Body of pancreas (tissue), 4 donors: Measurements from ENCODE around the gene SBSN. TPM values are rescaled to one million over a fixed set of nuclear protein-coding genes. Genes with fewer than 3 reads are reported as not detected.
A peak's percentile ranks its signal among the peaks of the same experiment; 100 is the strongest.

Source experiments
- ATAC-seq: fragments of 150-250 bp; one replicate; pipeline ENCODE4 v1.9.1; 2016
- DNase-seq, 4 donors: peaks; one replicate each; pipeline ENCODE4 v3.0.0-alpha.2; 2019
- H3K27ac ChIP-seq, 4 donors: fragments of 200-600 bp; sonication (generic); 1 replicate in 3 of 4; 2 replicates in 1 of 4; pipeline versions ENCODE4 v1.5.1 to v1.6.1; 2016 to 2019; ENCODE audit warnings: mild to moderate bottlenecking in 1 of 4, mixed read lengths in 1 of 4, moderate library complexity in 1 of 4
- H3K27me3 ChIP-seq, 2 donors: fragments of 200-600 bp; sonication (generic); one replicate each; pipeline ENCODE4 v1.6.0; 2016; ENCODE audit warnings: mild to moderate bottlenecking in 1 of 2
- H3K36me3 ChIP-seq, 2 donors: fragments of 200-600 bp; sonication (generic); replicated peaks in 1 of 2; 2 replicates each; pipeline ENCODE4 v1.5.1; 2016; ENCODE audit warnings: low read depth in 2 of 2; ENCODE audit not compliant: insufficient read depth in 1 of 2
- H3K4me1 ChIP-seq: fragments of 200-600 bp; sonication (generic); one replicate; pipeline ENCODE4 v1.6.0; 2016
- H3K4me3 ChIP-seq, 2 donors: fragments of 200-600 bp; sonication (generic); 1 replicate in 1 of 2; 2 replicates in 1 of 2; pipeline ENCODE4 v1.5.1; 2016 to 2019
- H3K9me3 ChIP-seq, 3 donors: fragments of 200-600 bp; sonication (generic); 1 replicate in 2 of 3; 2 replicates in 1 of 3; pipeline ENCODE4 v1.5.1; 2016
- CTCF ChIP-seq, 7 experiments: fragments of 450-650 bp in 4 of 7; fragments of 200-600 bp in 3 of 7; sonication (generic) in 3 of 7; IDR thresholded peaks; one replicate each; pipeline ENCODE4 v1.5.1; 2016 to 2019; ENCODE audit warnings: antibody characterized with exemption in 7 of 7
- POLR2A ChIP-seq, 3 donors: fragments of 450-650 bp; IDR thresholded peaks; one replicate each; pipeline ENCODE4 v1.6.1; 2016; ENCODE audit warnings: antibody characterized with exemption in 3 of 3, mild to moderate bottlenecking in 2 of 3
- WGBS, 2 donors: methylation state at CpG; one replicate each; pipeline ENCODE4 v1.1.5; 2017; 5-methylcytosine and 5-hydroxymethylcytosine counted together
- intact Hi-C: fragments of 100-400 bp; cut with DNase I; formaldehyde crosslinking; loops from one replicate; pipeline ENCODE4 v1.15.1; 2023
- total RNA-seq, 2 donors: library from RNA; depleted of rRNA; stranded (reverse); fragments of >200 nt; gene quantifications; one replicate each; pipeline ENCODE4 v1.1.0, GENCODE V29; 2016

SBSN gene
- total RNA-seq, 2 donors from 2014 or later, result not detected

DNA sequence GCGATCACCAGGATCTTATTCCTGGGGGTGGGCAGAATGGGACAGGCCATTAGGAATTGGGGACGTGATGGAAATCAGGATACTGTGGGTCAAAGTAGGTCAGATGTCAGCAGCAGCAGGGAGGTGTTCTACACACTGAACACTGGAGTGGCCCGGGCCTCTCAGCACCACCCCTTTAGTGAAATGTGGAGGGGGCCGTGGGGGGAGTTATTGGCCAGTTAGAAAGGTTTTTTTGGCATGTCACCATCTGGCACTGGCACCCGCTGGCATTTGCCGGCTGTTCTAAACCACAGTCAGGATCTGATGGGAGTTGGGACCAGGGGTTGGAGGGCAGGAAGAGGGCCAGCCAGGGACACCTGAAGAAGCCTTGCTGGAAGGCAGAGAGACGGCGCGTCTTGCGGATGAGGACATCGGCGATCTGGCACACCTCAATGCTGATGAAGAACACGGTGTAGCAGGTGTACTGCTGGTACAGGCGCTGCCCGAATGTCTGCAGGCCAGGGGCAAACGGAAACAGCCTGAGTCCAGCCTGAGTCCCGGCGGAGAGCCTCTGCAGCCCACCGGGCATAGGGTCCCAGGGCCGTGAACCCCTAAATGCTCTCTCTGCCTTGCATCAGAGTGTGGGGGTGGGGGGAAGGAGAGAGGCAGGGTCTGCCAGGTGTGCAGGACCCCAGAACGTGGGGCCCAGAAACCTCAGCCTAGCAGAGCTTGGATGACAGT is 23.1 kb upstream of the SBSN start:
- Histone ChIP-seq H3K9me3 (no peaks in the 10 kb centered on the region), H3K27me3 (no peaks in the 10 kb centered on the region), H3K27ac (peak overlapping the region in 2 of 4 donors; percentile 68 to 69), H3K4me1 (peaks cover 44% of the 10 kb centered on the region), H3K36me3 (no peaks in the 10 kb centered on the region), H3K4me3 (no peak overlapping the region)
- peak in 1 of 4 donors; percentile 30 for DNase-seq
- WGBS, 2 donors, result 73% methylated on average over 16 to 19 of the region's 21 CpGs
- ATAC-seq, result no peak
- TF ChIP-seq POLR2A (IDR thresholded peaks at IDR 0.05) (no peak), CTCF (IDR thresholded peaks at IDR 0.05) (no peak)
- intact Hi-C loops, result loop anchor here (10.0 kb wide), 1 partner anchor 164 kb away; the partner anchor contains the start of gene KMT2B

DNA sequence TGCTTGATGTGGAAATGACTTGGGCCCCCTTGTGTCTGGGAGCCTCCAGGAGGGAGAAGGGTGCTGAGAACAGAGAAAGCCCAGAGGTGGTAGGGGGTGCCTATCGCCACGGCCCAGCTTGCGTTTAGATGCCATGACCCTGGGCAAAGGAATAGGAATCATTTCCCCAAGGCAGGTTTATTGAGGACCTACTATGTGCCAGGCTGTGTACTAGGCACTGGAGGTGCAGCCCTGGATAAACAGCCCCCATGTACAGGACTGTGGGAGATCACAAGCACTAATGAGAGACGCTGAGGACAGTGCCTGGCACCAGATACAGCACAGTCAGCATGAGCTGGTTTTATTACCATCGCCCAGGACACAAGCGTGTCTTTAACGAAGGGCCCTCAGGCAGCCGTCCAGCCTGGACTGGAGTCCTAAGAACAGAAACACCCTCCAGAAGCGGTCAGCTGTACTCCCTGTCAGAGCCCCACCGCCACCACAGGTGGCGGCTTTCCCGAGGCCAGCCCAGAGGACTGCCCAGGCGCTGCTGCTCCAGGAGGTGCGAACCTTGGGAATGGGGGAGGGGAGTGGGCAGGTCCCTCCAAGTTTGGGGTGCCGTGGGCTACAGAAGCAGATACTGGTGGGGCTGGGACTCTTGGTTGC is 21.9 kb upstream of the SBSN start:
- DNase-seq (peak; percentile 77 to 88 (median 86)), ATAC-seq (peak; percentile 74)
- peaks cover 47% of the 10 kb centered on the region for H3K4me1 ChIP-seq
- TF ChIP-seq POLR2A (IDR thresholded peaks at IDR 0.05) (no peak), CTCF (IDR thresholded peaks at IDR 0.05) (peak in 3 of 7 experiments; percentile 8 to 36 (median 22))
- H3K27me3 ChIP-seq, result no peaks in the 10 kb centered on the region
- WGBS, 2 donors, result 25 to 49% methylated on average over 11 to 15 of the region's 15 CpGs
- H3K36me3 ChIP-seq, result no peaks in the 10 kb centered on the region
- intact Hi-C loops, result loop anchor here (10.0 kb wide), 1 partner anchor 165 kb away; the partner anchor contains the start of gene KMT2B
- peak overlapping the region in 3 of 4 donors; percentile 32 to 69 (median 68) for H3K27ac ChIP-seq
- H3K4me3 ChIP-seq, result no peak overlapping the region
- no peaks in the 10 kb centered on the region for H3K9me3 ChIP-seq

DNA sequence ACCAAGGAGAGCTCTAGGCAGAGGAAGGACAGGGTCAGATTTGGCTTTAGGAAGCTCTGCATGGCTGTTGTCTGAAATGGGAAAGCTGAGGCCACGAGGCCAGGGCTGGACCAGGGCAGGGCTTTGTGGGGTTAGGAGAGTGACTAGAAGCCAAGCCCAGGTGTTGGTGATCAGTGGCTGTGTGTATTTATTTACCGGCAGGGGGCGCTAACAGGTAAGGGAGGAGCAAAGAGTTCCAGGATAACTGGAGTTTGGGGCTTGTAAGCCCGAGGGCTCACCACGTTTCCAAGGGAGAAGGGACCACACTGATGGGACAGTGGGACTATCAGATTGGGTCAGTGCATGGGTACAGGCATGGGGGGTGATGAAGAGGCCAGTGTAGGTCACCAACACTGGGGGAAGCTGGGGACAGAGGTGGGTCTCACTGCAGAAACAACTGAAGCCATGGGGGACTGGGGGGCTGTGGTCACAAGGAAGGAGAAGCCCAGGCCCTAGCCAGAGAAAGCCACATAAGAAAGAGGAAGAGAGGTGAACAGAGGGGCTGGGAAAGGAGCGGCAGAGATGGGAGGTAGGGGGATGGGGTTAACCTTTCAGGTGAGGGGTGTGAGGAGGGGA is 21.2 kb upstream of the SBSN start:
- 14 to 17% methylated on average over 6 of the region's 6 CpGs for WGBS, 2 donors
- ATAC-seq, result peak; percentile 52
- Histone ChIP-seq H3K4me1 (peaks cover 52% of the 10 kb centered on the region), H3K36me3 (no peaks in the 10 kb centered on the region), H3K4me3 (no peak overlapping the region), H3K27ac (peak overlapping the region in 3 of 4 donors; percentile 32 to 69 (median 68)), H3K27me3 (no peaks in the 10 kb centered on the region), H3K9me3 (no peaks in the 10 kb centered on the region)
- DNase-seq, result peak; percentile 70 to 83 (median 78)
- intact Hi-C loops, result no loop called here
- TF ChIP-seq POLR2A (IDR thresholded peaks at IDR 0.05), result no peak
- TF ChIP-seq CTCF (IDR thresholded peaks at IDR 0.05), result peak; percentile 80 to 90 (median 87)

GRCh38 chr19:35546532-35546931 is 18.4 kb upstream of the SBSN start:
- Histone ChIP-seq H3K27ac (no peak overlapping the region), H3K4me3 (peak overlapping the region in 1 of 2 donors; percentile 83), H3K27me3 (no peaks in the 10 kb centered on the region), H3K9me3 (no peaks in the 10 kb centered on the region), H3K4me1 (peaks cover 53% of the 10 kb centered on the region), H3K36me3 (no peaks in the 10 kb centered on the region)
- ATAC-seq (no peak), DNase-seq (no peak)
- WGBS, 2 donors, result 36 to 58% methylated on average over 5 to 8 of the region's 8 CpGs
- intact Hi-C loops, result no loop called here
- TF ChIP-seq CTCF (IDR thresholded peaks at IDR 0.05), result no peak
- no peak for TF ChIP-seq POLR2A (IDR thresholded peaks at IDR 0.05)
